HepG2 (cell line): ENCODE measurements around the gene SLC38A4. TPM values are rescaled to one million over a fixed set of nuclear protein-coding genes. Genes with fewer than 3 reads are reported as not detected.

ENCODE experiments used
- BRCA1 ChIP-seq: sonication (generic); formaldehyde crosslinking; IDR thresholded peaks from 2 replicates; pipeline ENCODE4 v1.4.0; 2020; ENCODE audit warnings: missing genetic modification reagents
- ELF4 ChIP-seq: sonication (generic); formaldehyde crosslinking; IDR thresholded peaks from 2 replicates; pipeline ENCODE4 v1.5.0; 2020; ENCODE audit warnings: missing genetic modification reagents, mild to moderate bottlenecking, moderate library complexity, borderline replicate concordance
- MAFG ChIP-seq: sonication (generic); formaldehyde crosslinking; IDR thresholded peaks from 2 replicates; pipeline ENCODE4 v1.5.1; 2020; ENCODE audit warnings: mild to moderate bottlenecking, missing genetic modification reagents
- MZF1 ChIP-seq: sonication (generic); formaldehyde crosslinking; IDR thresholded peaks from 2 replicates; pipeline ENCODE4 v1.8.1; 2023; ENCODE audit warnings: mild to moderate bottlenecking, missing genetic modification reagents, borderline replicate concordance
- NFIB ChIP-seq: sonication (generic); formaldehyde crosslinking; IDR thresholded peaks from 2 replicates; pipeline ENCODE4 v1.9.0; 2021; ENCODE audit warnings: missing genetic modification reagents, mild to moderate bottlenecking, borderline replicate concordance
- NR2C2 ChIP-seq: sonication (generic); formaldehyde crosslinking; IDR thresholded peaks from 2 replicates; pipeline ENCODE4 v1.4.0; 2020; ENCODE audit warnings: missing genetic modification reagents, mild to moderate bottlenecking, moderate library complexity, borderline replicate concordance
- PCBP1 ChIP-seq: fragments of 200-400 bp; formaldehyde crosslinking; IDR thresholded peaks from 2 replicates; pipeline ENCODE4 v1.6.1; 2017; ENCODE audit warnings: mild to moderate bottlenecking, low read depth, low read length, borderline replicate concordance
- PHB2 ChIP-seq: fragments of 450-650 bp; IDR thresholded peaks from 2 replicates; pipeline ENCODE4 v1.6.1; 2018; ENCODE audit not compliant: partially characterized antibody
- PHF20 ChIP-seq: sonication (generic); formaldehyde crosslinking; IDR thresholded peaks from 2 replicates; pipeline ENCODE4 v1.5.0; 2020; ENCODE audit warnings: mild to moderate bottlenecking, missing genetic modification reagents
- SATB2 ChIP-seq: sonication (generic); formaldehyde crosslinking; IDR thresholded peaks from 2 replicates; pipeline ENCODE4 v1.5.0; 2020; ENCODE audit warnings: missing genetic modification reagents
- SIX1 ChIP-seq: sonication (generic); formaldehyde crosslinking; IDR thresholded peaks from 2 replicates; pipeline ENCODE4 v1.4.0; 2020; ENCODE audit warnings: missing genetic modification reagents, borderline replicate concordance
- SMAD1 ChIP-seq: sonication (generic); formaldehyde crosslinking; IDR thresholded peaks from 2 replicates; pipeline ENCODE4 v1.4.0; 2020; ENCODE audit warnings: missing genetic modification reagents, low read depth, mild to moderate bottlenecking, borderline replicate concordance
- SYNCRIP ChIP-seq: fragments of 200-400 bp; formaldehyde crosslinking; IDR thresholded peaks from 2 replicates; pipeline ENCODE4 v1.6.1; 2018; ENCODE audit warnings: mild to moderate bottlenecking, low read depth, low read length; ENCODE audit not compliant: insufficient read depth
- THAP11 ChIP-seq: IDR thresholded peaks from 2 replicates; pipeline ENCODE4 v1.6.1; 2016; ENCODE audit warnings: missing biosample characterization, missing genetic modification reagents
- ZNF143 ChIP-seq: sonication (generic); formaldehyde crosslinking; IDR thresholded peaks from 2 replicates; pipeline ENCODE4 v1.4.0; 2020; ENCODE audit warnings: missing genetic modification reagents
- ZNF350 ChIP-seq: sonication (generic); formaldehyde crosslinking; IDR thresholded peaks from 2 replicates; pipeline ENCODE4 v1.4.0; 2020; ENCODE audit warnings: mild to moderate bottlenecking, low read depth, missing genetic modification reagents, borderline replicate concordance
- ZNF446 ChIP-seq: sonication (generic); formaldehyde crosslinking; IDR thresholded peaks from 2 replicates; pipeline ENCODE4 v1.5.0; 2020; ENCODE audit warnings: mild to moderate bottlenecking, missing genetic modification reagents
- ZNF549 ChIP-seq: sonication (generic); formaldehyde crosslinking; IDR thresholded peaks from 2 replicates; pipeline ENCODE4 v1.5.0; 2020; ENCODE audit warnings: missing genetic modification reagents
- ZNF616 ChIP-seq: sonication (generic); formaldehyde crosslinking; IDR thresholded peaks from 2 replicates; pipeline ENCODE4 v1.5.0; 2020; ENCODE audit warnings: low read depth, mild to moderate bottlenecking, missing genetic modification reagents
- ZNF619 ChIP-seq: sonication (generic); formaldehyde crosslinking; IDR thresholded peaks from 2 replicates; pipeline ENCODE4 v1.4.0; 2020; ENCODE audit warnings: mild to moderate bottlenecking, missing genetic modification reagents
- ZNF660 ChIP-seq: sonication (generic); formaldehyde crosslinking; IDR thresholded peaks from 2 replicates; pipeline ENCODE4 v1.5.1; 2020; ENCODE audit warnings: mild to moderate bottlenecking, low read depth, missing genetic modification reagents, borderline replicate concordance
- ZNF7 ChIP-seq: IDR thresholded peaks from 2 replicates; pipeline ENCODE4 v1.6.1; 2016; ENCODE audit warnings: missing biosample characterization, missing genetic modification reagents
- ZNF83 ChIP-seq: sonication (generic); formaldehyde crosslinking; IDR thresholded peaks from 2 replicates; pipeline ENCODE4 v1.4.0; 2020; ENCODE audit warnings: missing genetic modification reagents, mild to moderate bottlenecking, borderline replicate concordance
- polyA plus RNA-seq, 8 experiments: library from polyadenylated mRNA; depleted of rRNA in 3 of 8; stranded (reverse) in 7 of 8; unstranded in 1 of 8; fragments of >200 nt; fragmentation: Illumina TruSeq in 4 of 8; extraction: Trizol in 4 of 8; gene quantifications; 2 replicates each; pipeline versions ENCODE4 v1.2.1 to v1.2.3, GENCODE V29; 2011 to 2016; ENCODE audit warnings: low read depth in 4 of 8, missing spikeins in 1 of 8, mixed read lengths in 1 of 8; ENCODE audit not compliant: insufficient read depth in 1 of 8
- total RNA-seq, 5 experiments: library from RNA; depleted of rRNA; stranded (reverse); fragments of >200 nt; fragmentation: Illumina TruSeq; extraction: Trizol; gene quantifications; 2 replicates each; pipeline ENCODE4 v1.2.3, GENCODE V29; 2016; ENCODE audit warnings: low read depth in 1 of 5
- TF ChIP-seq, protein P1 (sequence below): conservative IDR thresholded peaks from 2 replicates; pipeline ENCODE4 v1.6.1; 2018; ENCODE audit warnings: missing genetic modification reagents
- TF ChIP-seq, protein P2 (sequence below): sonication (generic); formaldehyde crosslinking; IDR thresholded peaks from 2 replicates; pipeline ENCODE4 v1.5.0; 2020; ENCODE audit warnings: missing genetic modification reagents
- TF ChIP-seq, protein P3 (sequence below): sonication (generic); formaldehyde crosslinking; IDR thresholded peaks from 2 replicates; pipeline ENCODE4 v1.4.0; 2020; ENCODE audit warnings: low read depth, mild to moderate bottlenecking, missing genetic modification reagents
- TF ChIP-seq, protein P4 (sequence below): sonication (generic); formaldehyde crosslinking; IDR thresholded peaks from 2 replicates; pipeline ENCODE4 v1.4.0; 2020; ENCODE audit warnings: missing genetic modification reagents; ENCODE audit errors: not compliant biosample characterization
- TF ChIP-seq, protein P5 (sequence below): sonication (generic); formaldehyde crosslinking; IDR thresholded peaks from 2 replicates; pipeline ENCODE4 v1.8.1; 2022; ENCODE audit warnings: mild to moderate bottlenecking, missing genetic modification reagents

Gene SLC38A4
- total and polyA plus RNA-seq, 2 of the 13 experiments (the other 11 are each of a cell fraction or from before 2014, with no cell fraction given) = 3.5 to 5.2 TPM

DNA sequence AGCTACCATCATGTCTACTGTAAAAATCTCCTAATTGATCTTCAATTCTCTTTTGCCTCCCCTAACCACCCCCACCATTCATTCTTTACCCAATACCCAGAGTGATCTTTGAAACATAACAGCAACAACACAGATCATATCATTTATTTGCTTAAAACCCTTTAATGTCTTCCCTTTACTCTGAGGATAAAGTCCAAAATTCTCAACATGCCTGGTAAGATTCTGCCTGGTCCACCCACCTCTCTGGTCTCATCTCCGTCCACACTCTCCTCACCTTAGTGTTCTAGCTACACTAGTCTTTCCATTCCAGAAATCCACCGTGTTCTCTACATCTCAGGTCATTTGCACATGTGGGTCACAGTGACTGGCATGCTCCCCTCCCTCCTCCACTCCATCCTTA is 27.7 kb downstream of the SLC38A4 start (continued):
- TF ChIP-seq, protein P1, sequence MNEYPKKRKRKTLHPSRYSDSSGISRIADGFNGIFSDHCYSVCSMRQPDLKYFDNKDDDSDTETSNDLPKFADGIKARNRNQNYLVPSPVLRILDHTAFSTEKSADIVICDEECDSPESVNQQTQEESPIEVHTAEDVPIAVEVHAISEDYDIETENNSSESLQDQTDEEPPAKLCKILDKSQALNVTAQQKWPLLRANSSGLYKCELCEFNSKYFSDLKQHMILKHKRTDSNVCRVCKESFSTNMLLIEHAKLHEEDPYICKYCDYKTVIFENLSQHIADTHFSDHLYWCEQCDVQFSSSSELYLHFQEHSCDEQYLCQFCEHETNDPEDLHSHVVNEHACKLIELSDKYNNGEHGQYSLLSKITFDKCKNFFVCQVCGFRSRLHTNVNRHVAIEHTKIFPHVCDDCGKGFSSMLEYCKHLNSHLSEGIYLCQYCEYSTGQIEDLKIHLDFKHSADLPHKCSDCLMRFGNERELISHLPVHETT (CRISPR knock-in tag) = no peak
- TF ChIP-seq SIX1 (CRISPR knock-in tag) (no peak), ZNF619 (CRISPR knock-in tag) (no peak), MAFG (CRISPR knock-in tag) (no peak), ZNF83 (CRISPR knock-in tag) (no peak), MZF1 (CRISPR knock-in tag) (no peak), SYNCRIP (no peak), SMAD1 (no peak), ZNF549 (CRISPR knock-in tag) (no peak), THAP11 (CRISPR knock-in tag) (peak; percentile 17; the same call in 1 of the 2 replicates), PHB2 (no peak), NFIB (CRISPR knock-in tag) (no peak), PHF20 (CRISPR knock-in tag) (no peak), PCBP1 (no peak), ZNF350 (CRISPR knock-in tag) (no peak), ZNF616 (CRISPR knock-in tag) (no peak), NR2C2 (CRISPR knock-in tag) (no peak), ZNF7 (CRISPR knock-in tag) (no peak), ZNF446 (CRISPR knock-in tag) (no peak), ZNF660 (no peak), ZNF143 (CRISPR knock-in tag) (no peak), BRCA1 (CRISPR knock-in tag) (no peak), ELF4 (no peak), SATB2 (CRISPR knock-in tag) (no peak)
- TF ChIP-seq, protein P2, sequence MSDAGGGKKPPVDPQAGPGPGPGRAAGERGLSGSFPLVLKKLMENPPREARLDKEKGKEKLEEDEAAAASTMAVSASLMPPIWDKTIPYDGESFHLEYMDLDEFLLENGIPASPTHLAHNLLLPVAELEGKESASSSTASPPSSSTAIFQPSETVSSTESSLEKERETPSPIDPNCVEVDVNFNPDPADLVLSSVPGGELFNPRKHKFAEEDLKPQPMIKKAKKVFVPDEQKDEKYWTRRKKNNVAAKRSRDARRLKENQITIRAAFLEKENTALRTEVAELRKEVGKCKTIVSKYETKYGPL (CRISPR knock-in tag) = no peak
- TF ChIP-seq, protein P3, sequence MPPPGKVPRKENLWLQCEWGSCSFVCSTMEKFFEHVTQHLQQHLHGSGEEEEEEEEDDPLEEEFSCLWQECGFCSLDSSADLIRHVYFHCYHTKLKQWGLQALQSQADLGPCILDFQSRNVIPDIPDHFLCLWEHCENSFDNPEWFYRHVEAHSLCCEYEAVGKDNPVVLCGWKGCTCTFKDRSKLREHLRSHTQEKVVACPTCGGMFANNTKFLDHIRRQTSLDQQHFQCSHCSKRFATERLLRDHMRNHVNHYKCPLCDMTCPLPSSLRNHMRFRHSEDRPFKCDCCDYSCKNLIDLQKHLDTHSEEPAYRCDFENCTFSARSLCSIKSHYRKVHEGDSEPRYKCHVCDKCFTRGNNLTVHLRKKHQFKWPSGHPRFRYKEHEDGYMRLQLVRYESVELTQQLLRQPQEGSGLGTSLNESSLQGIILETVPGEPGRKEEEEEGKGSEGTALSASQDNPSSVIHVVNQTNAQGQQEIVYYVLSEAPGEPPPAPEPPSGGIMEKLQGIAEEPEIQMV (CRISPR knock-in tag) = no peak
- TF ChIP-seq, protein P4, sequence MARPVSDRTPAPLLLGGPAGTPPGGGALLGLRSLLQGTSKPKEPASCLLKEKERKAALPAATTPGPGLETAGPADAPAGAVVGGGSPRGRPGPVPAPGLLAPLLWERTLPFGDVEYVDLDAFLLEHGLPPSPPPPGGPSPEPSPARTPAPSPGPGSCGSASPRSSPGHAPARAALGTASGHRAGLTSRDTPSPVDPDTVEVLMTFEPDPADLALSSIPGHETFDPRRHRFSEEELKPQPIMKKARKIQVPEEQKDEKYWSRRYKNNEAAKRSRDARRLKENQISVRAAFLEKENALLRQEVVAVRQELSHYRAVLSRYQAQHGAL (CRISPR knock-in tag) = no peak
- TF ChIP-seq, protein P5, sequence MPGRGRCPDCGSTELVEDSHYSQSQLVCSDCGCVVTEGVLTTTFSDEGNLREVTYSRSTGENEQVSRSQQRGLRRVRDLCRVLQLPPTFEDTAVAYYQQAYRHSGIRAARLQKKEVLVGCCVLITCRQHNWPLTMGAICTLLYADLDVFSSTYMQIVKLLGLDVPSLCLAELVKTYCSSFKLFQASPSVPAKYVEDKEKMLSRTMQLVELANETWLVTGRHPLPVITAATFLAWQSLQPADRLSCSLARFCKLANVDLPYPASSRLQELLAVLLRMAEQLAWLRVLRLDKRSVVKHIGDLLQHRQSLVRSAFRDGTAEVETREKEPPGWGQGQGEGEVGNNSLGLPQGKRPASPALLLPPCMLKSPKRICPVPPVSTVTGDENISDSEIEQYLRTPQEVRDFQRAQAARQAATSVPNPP (CRISPR knock-in tag) = no peak
